A549 (cell line): ENCODE measurements around the gene ANKRD55.

Experiments
- BCL3 ChIP-seq: fragments of >200 bp; sonication (Bioruptor Twin); formaldehyde crosslinking; IDR thresholded peaks from 3 replicates; pipeline ENCODE4 v1.6.1; 2016
- CEBPB ChIP-seq, 2 experiments: fragments of >200 bp in 1 of 2; sonication (Bioruptor Twin) in 1 of 2; formaldehyde crosslinking in 1 of 2; IDR thresholded peaks; 2 replicates each; pipeline ENCODE4 v1.6.1; 2012 to 2016
- CTCF ChIP-seq: fragments of >200 bp; sonication (Bioruptor Twin); formaldehyde crosslinking; IDR thresholded peaks from 3 replicates; pipeline ENCODE4 v1.5.1; 2016
- EHMT2 ChIP-seq: fragments of 200-600 bp; sonication (generic); IDR thresholded peaks from 2 replicates; pipeline ENCODE4 v1.6.1; 2016; ENCODE audit warnings: antibody characterized with exemption, low read depth, mild to moderate bottlenecking, moderate library complexity
- ESRRA ChIP-seq: fragments of 150-350 bp; IDR thresholded peaks from 2 replicates; pipeline ENCODE4 v1.6.1; 2014; ENCODE audit warnings: mild to moderate bottlenecking, low read length, borderline replicate concordance
- MAFK ChIP-seq: fragments of 450-650 bp; IDR thresholded peaks from 2 replicates; pipeline ENCODE4 v1.6.1; 2014; ENCODE audit not compliant: partially characterized antibody
- MAX ChIP-seq: IDR thresholded peaks from 2 replicates; pipeline ENCODE4 v1.6.1; 2012
- PBX3 ChIP-seq: IDR thresholded peaks from 2 replicates; pipeline ENCODE4 v1.6.1; 2012
- POLR2A ChIP-seq: IDR thresholded peaks from 2 replicates; pipeline ENCODE4 v1.6.1; 2012; ENCODE audit warnings: mild to moderate bottlenecking, low read length
- RCOR1 ChIP-seq: fragments of 150-350 bp; IDR thresholded peaks from 2 replicates; pipeline ENCODE4 v1.6.1; 2014; ENCODE audit warnings: antibody characterized with exemption, low read length, low read depth
- REST ChIP-seq: fragments of 200-600 bp; sonication (generic); IDR thresholded peaks from 2 replicates; pipeline ENCODE4 v1.6.1; 2016; ENCODE audit warnings: antibody characterized with exemption, mild to moderate bottlenecking, moderate library complexity
- RFX5 ChIP-seq: fragments of 450-650 bp; IDR thresholded peaks from 2 replicates; pipeline ENCODE4 v1.7.1; 2014; ENCODE audit warnings: antibody characterized with exemption, mild to moderate bottlenecking, moderate library complexity
- SMC3 ChIP-seq: fragments of >200 bp; sonication (Bioruptor Twin); formaldehyde crosslinking; IDR thresholded peaks from 3 replicates; pipeline ENCODE4 v1.6.1; 2018; ENCODE audit warnings: inconsistent platforms
- TP53 ChIP-seq: fragments of 250-450 bp; sonication (Bioruptor Pico); IDR thresholded peaks from 2 replicates; pipeline ENCODE4 v1.5.0; 2021; ENCODE audit warnings: mild to moderate bottlenecking, moderate library complexity

- no peak for TF ChIP-seq REST
- no peak for TF ChIP-seq MAFK
- no peak for TF ChIP-seq RCOR1
- TF ChIP-seq TP53 (CRISPR knock-in tag), result no peak
- TF ChIP-seq BCL3, result no peak
- TF ChIP-seq PBX3, result no peak
- TF ChIP-seq POLR2A, result no peak
- no peak for TF ChIP-seq EHMT2
- no peak for TF ChIP-seq CTCF
- TF ChIP-seq RFX5, result no peak
- TF ChIP-seq ESRRA, result no peak
- no peak for TF ChIP-seq SMC3
- no peak for TF ChIP-seq MAX
- TF ChIP-seq CEBPB (IDR thresholded peaks at IDR 0.05), result no peak
Measured at GRCh38 chr5:56100439-56101176, 132.5 kb downstream of the ANKRD55 start.
